ENCODE results near the gene POU3F1.

The POU3F1 gene

DNA sequence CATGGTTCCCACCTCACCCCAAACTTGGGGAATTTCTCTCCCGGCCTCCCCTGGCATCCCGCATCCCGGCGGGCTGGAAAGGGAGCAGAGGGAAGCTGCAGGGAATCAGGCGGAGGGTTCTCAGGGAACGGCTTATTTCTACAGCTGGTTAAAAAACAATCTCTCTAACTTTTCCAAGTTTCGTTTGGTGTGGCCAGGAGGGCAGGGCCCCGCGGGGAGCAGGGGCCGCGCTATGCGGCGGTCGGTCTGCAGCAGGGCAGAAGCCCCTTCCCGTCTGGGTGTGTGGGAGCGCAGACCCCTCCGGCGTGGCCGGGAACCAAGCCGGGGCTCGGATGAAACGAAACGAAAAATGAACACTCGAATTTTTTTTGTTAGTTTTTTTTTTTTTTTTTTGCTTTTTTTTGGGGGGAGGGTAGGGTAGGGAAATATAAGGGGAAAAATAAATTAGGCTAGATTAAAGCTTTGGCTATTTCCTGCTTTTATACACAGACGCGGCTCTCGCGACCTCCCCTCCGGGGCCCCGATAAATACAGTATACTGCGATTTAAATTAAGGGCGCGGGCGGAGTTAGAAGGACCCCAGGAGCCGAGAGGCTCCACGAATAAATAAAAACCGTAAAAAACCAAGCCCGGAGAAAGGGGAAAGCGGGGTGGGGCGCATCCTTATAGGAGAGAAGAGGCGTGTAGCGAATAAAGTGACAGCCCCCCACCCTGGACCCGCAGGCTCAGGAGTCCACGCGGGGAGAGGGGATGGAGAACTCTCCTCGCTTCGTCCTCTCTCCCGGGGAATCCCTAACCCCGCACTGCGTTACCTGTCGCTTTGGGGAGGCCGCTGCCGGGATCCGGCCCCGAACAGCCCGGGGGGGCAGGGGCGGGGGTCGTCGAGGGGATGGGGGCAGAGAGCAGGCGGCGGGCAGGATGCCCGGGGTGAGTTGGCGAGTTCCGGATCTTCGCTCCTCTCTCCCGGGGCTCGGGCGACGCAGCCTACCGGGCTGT is 2.1 kb downstream of the POU3F1 start:
- Histone ChIP-seq H3K4me3 (ENCODE audit: low read depth, low read length) (peak overlapping the region; percentile 7; the same call in 1 of the 2 replicates), H3K9me3 (ENCODE audit: control insufficient read depth, insufficient read depth, low read depth, low read length) (no peaks in the 10 kb centered on the region), H3K4me1 (ENCODE audit: control insufficient read depth, insufficient read depth, low read length) (no peaks in the 10 kb centered on the region), H3K27ac (ENCODE audit: extremely low read depth, low read depth, low read length) (no peak overlapping the region), H3K36me3 (ENCODE audit: control insufficient read depth in 2 of 2, insufficient read depth in 1 of 2, low read length in 2 of 2) (no peaks in the 10 kb centered on the region)
- POLR2A ChIA-PET: no interaction called here
- CTCF ChIA-PET: interaction anchor here (0.7 to 1.4 kb wide), 3 partner anchors 17 to 1043 kb away, joined by 3 read pairs; no protein-coding TSS in a partner anchor
- TF ChIP-seq ZFP37 (tag by site-specific recombination; IDR thresholded peaks at IDR 0.05) (no peak), ZNF585B (tag by site-specific recombination; IDR thresholded peaks at IDR 0.05) (no peak), ZNF664 (tag by site-specific recombination; IDR thresholded peaks at IDR 0.05) (no peak), IKZF3 (tag by site-specific recombination; IDR thresholded peaks at IDR 0.05) (0 out of 2 replicates have a peak, but pooled peaks have one; percentile 47)

DNA sequence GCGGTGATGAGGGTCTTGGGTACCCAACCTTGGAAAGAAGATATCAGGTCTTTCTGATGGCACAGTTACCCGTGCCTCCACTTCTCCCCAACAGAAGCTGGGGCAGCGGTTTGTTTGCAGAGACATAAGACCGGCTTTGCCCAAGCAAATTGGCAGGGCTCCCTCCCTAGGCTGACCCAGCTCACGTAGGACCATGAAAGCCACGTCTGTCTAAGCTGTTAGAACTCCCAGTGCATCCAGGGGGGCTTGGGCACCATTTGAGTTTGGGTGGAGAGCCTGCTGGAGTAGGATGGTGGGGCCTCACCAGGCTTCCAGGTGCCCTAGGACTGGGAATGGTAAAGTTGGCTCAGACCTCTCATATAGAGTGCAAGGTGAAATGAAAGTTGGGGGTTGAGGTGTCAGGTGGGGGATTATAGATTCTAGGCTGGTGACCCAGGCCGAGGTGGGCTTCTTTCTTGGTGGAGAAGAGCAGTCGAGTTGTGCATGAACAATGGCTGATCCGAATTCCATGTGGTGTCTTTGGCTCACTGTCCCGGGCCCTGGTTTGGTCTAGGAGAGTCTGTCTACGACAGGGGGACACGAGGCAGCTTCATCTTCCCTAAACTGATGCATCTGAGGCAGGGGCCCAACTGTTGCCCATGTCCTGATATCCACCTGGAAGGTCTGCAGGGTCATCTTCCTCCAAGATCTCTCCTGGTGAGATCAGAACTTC is 3.4 kb downstream of the POU3F1 start:
- ChIA-PET POLR2A (interaction anchor here (0.6 kb wide), 1 partner anchor 263 kb away, joined by 3 read pairs; no protein-coding TSS in a partner anchor), CTCF (interaction anchor here (0.6 to 1.4 kb wide), 3 partner anchors 10 to 19 kb away, joined by 3 to 4 read pairs (median 4); no protein-coding TSS in a partner anchor)
- no peaks in the 10 kb centered on the region for H3K9me3 ChIP-seq (ENCODE audit: control insufficient read depth, insufficient read depth, low read depth, low read length)
- no peak overlapping the region for H3K27ac ChIP-seq (ENCODE audit: extremely low read depth, low read depth, low read length)
- H3K4me1 ChIP-seq (ENCODE audit: control insufficient read depth, insufficient read depth, low read length): no peaks in the 10 kb centered on the region
- H3K36me3 ChIP-seq (ENCODE audit: control insufficient read depth in 2 of 2, insufficient read depth in 1 of 2, low read length in 2 of 2): no peaks in the 10 kb centered on the region
- H3K4me3 ChIP-seq (ENCODE audit: low read depth, low read length): no peak overlapping the region
- TF ChIP-seq ZXDB (tag by site-specific recombination; IDR thresholded peaks at IDR 0.05) (no peak), ZNF354C (tag by site-specific recombination; IDR thresholded peaks at IDR 0.05; ENCODE audit: borderline replicate concordance, low read depth) (no peak), EGR2 (tag by site-specific recombination; IDR thresholded peaks at IDR 0.05; ENCODE audit: low read depth) (no peak), ZNF768 (tag by site-specific recombination; IDR thresholded peaks at IDR 0.05) (no peak), ZNF292 (tag by site-specific recombination; IDR thresholded peaks at IDR 0.05; ENCODE audit: borderline replicate concordance, low read depth) (no peak), PRDM2 (tag by site-specific recombination; IDR thresholded peaks at IDR 0.05; ENCODE audit: borderline replicate concordance) (no peak), KLF9 (tag by site-specific recombination; IDR thresholded peaks at IDR 0.05; ENCODE audit: low read depth) (no peak)
- TF ChIP-seq, protein P1, sequence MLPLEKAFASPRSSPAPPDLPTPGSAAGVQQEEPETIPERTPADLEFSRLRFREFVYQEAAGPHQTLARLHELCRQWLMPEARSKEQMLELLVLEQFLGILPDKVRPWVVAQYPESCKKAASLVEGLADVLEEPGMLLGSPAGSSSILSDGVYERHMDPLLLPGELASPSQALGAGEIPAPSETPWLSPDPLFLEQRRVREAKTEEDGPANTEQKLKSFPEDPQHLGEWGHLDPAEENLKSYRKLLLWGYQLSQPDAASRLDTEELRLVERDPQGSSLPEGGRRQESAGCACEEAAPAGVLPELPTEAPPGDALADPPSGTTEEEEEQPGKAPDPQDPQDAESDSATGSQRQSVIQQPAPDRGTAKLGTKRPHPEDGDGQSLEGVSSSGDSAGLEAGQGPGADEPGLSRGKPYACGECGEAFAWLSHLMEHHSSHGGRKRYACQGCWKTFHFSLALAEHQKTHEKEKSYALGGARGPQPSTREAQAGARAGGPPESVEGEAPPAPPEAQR (tag by site-specific recombination; IDR thresholded peaks at IDR 0.05): no peak
- TF ChIP-seq, protein P2, sequence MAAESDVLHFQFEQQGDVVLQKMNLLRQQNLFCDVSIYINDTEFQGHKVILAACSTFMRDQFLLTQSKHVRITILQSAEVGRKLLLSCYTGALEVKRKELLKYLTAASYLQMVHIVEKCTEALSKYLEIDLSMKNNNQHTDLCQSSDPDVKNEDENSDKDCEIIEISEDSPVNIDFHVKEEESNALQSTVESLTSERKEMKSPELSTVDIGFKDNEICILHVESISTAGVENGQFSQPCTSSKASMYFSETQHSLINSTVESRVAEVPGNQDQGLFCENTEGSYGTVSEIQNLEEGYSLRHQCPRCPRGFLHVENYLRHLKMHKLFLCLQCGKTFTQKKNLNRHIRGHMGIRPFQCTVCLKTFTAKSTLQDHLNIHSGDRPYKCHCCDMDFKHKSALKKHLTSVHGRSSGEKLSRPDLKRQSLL (tag by site-specific recombination; IDR thresholded peaks at IDR 0.05): no peak
- TF ChIP-seq, protein P3, sequence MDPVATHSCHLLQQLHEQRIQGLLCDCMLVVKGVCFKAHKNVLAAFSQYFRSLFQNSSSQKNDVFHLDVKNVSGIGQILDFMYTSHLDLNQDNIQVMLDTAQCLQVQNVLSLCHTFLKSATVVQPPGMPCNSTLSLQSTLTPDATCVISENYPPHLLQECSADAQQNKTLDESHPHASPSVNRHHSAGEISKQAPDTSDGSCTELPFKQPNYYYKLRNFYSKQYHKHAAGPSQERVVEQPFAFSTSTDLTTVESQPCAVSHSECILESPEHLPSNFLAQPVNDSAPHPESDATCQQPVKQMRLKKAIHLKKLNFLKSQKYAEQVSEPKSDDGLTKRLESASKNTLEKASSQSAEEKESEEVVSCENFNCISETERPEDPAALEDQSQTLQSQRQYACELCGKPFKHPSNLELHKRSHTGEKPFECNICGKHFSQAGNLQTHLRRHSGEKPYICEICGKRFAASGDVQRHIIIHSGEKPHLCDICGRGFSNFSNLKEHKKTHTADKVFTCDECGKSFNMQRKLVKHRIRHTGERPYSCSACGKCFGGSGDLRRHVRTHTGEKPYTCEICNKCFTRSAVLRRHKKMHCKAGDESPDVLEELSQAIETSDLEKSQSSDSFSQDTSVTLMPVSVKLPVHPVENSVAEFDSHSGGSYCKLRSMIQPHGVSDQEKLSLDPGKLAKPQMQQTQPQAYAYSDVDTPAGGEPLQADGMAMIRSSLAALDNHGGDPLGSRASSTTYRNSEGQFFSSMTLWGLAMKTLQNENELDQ (tag by site-specific recombination; IDR thresholded peaks at IDR 0.05; ENCODE audit: low read depth): no peak
- TF ChIP-seq, protein P4, sequence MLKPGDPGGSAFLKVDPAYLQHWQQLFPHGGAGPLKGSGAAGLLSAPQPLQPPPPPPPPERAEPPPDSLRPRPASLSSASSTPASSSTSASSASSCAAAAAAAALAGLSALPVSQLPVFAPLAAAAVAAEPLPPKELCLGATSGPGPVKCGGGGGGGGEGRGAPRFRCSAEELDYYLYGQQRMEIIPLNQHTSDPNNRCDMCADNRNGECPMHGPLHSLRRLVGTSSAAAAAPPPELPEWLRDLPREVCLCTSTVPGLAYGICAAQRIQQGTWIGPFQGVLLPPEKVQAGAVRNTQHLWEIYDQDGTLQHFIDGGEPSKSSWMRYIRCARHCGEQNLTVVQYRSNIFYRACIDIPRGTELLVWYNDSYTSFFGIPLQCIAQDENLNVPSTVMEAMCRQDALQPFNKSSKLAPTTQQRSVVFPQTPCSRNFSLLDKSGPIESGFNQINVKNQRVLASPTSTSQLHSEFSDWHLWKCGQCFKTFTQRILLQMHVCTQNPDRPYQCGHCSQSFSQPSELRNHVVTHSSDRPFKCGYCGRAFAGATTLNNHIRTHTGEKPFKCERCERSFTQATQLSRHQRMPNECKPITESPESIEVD (tag by site-specific recombination; IDR thresholded peaks at IDR 0.05): no peak
